Glutamatergic neuron (in vitro differentiated cells): Measurements from ENCODE around the gene ADGRA3. TPM values are rescaled to one million over a fixed set of nuclear protein-coding genes. Genes with fewer than 3 reads are reported as not detected.
A peak's percentile ranks its signal among the peaks of the same experiment; 100 is the strongest.

Source experiments
- DNase-seq: peaks from one replicate; pipeline ENCODE4 v3.0.0; 2022
- H3K27ac Mint-ChIP-seq: one replicate; pipeline ENCODE4 v1.8.0; 2020; ENCODE audit warnings: mild to moderate bottlenecking, mixed read lengths, inconsistent platforms; ENCODE audit not compliant: unreplicated experiment
- H3K27me3 Mint-ChIP-seq: one replicate; pipeline ENCODE4 v1.8.0; 2020; ENCODE audit warnings: mild to moderate bottlenecking, moderate library complexity, mixed read lengths, inconsistent platforms; ENCODE audit not compliant: unreplicated experiment
- H3K36me3 Mint-ChIP-seq: one replicate; pipeline ENCODE4 v1.8.0; 2020; ENCODE audit warnings: mild to moderate bottlenecking, mixed read lengths, inconsistent platforms; ENCODE audit not compliant: unreplicated experiment
- H3K4me1 Mint-ChIP-seq: one replicate; pipeline ENCODE4 v1.8.0; 2020; ENCODE audit warnings: mild to moderate bottlenecking, low read depth, mixed read lengths, inconsistent platforms; ENCODE audit not compliant: unreplicated experiment
- H3K4me3 Mint-ChIP-seq: one replicate; pipeline ENCODE4 v1.8.0; 2020; ENCODE audit warnings: mild to moderate bottlenecking, mixed read lengths, inconsistent platforms; ENCODE audit not compliant: unreplicated experiment
- H3K9me3 Mint-ChIP-seq: one replicate; pipeline ENCODE4 v1.8.0; 2020; ENCODE audit warnings: mild to moderate bottlenecking, moderate library complexity, mixed read lengths, inconsistent platforms; ENCODE audit not compliant: unreplicated experiment
- CTCF ChIP-seq: fragments of 200-600 bp; sonication (generic); IDR thresholded peaks from one replicate; pipeline ENCODE4 v1.5.0; 2021; ENCODE audit not compliant: partially characterized antibody, unreplicated experiment
- total RNA-seq: library from RNA; stranded (reverse); fragmentation: NEBNext Ultra II Directional; extraction: Animal tissue kit (Norgen Biotek cat#: 25700); gene quantifications from one replicate; pipeline ENCODE4 v1.2.1, GENCODE V29; 2021; ENCODE audit not compliant: unreplicated experiment

The ADGRA3 gene
- total RNA-seq, 1 donor from 2014 or later: 76.2 TPM

- Mint-ChIP-seq H3K27ac (no peak overlapping the region), H3K36me3 (no peaks in the 10 kb centered on the region), H3K9me3 (no peaks in the 10 kb centered on the region), H3K4me1 (peaks cover under 1% of the 10 kb centered on the region), H3K4me3 (no peak overlapping the region), H3K27me3 (no peaks in the 10 kb centered on the region)
- TF ChIP-seq CTCF: no peak
- DNase-seq: no peak
Observed at GRCh38 chr4:22440999-22441398, 74.9 kb downstream of the ADGRA3 start.

- no peak for TF ChIP-seq CTCF
- no peak overlapping the region for H3K4me3 Mint-ChIP-seq
- H3K36me3 Mint-ChIP-seq: no peaks in the 10 kb centered on the region
- H3K27me3 Mint-ChIP-seq: no peaks in the 10 kb centered on the region
- peaks cover 6% of the 10 kb centered on the region for H3K4me1 Mint-ChIP-seq
- no peaks in the 10 kb centered on the region for H3K9me3 Mint-ChIP-seq
- H3K27ac Mint-ChIP-seq: no peak overlapping the region
- no peak for DNase-seq
Observed at GRCh38 chr4:22439947-22440346, 75.9 kb downstream of the ADGRA3 start.

- peak overlapping the region; percentile 50 for H3K27ac Mint-ChIP-seq
Observed at GRCh38 chr4:22435652-22436051, 80.2 kb downstream of the ADGRA3 start.

GRCh38 chr4:22434895-22435294, 81.0 kb downstream of the ADGRA3 start:
- no peaks in the 10 kb centered on the region for H3K27me3 Mint-ChIP-seq
- peaks cover 6% of the 10 kb centered on the region for H3K36me3 Mint-ChIP-seq
- TF ChIP-seq CTCF: no peak
- peak overlapping the region; percentile 11 for H3K27ac Mint-ChIP-seq
- no peaks in the 10 kb centered on the region for H3K9me3 Mint-ChIP-seq
- peaks cover 27% of the 10 kb centered on the region for H3K4me1 Mint-ChIP-seq
- no peak overlapping the region for H3K4me3 Mint-ChIP-seq
- peak; percentile 36 for DNase-seq

More at GRCh38 chr4:22435652-22436051, 80.2 kb downstream of the ADGRA3 start:
- Mint-ChIP-seq H3K4me3 (no peak overlapping the region), H3K27me3 (no peaks in the 10 kb centered on the region), H3K9me3 (no peaks in the 10 kb centered on the region), H3K4me1 (peaks cover 23% of the 10 kb centered on the region), H3K36me3 (no peaks in the 10 kb centered on the region)
- DNase-seq: no peak
- TF ChIP-seq CTCF: no peak

- Mint-ChIP-seq H3K36me3 (peaks cover 15% of the 10 kb centered on the region), H3K9me3 (no peaks in the 10 kb centered on the region), H3K27me3 (no peaks in the 10 kb centered on the region), H3K27ac (no peak overlapping the region), H3K4me1 (peaks cover 30% of the 10 kb centered on the region), H3K4me3 (no peak overlapping the region)
- DNase-seq: no peak
- no peak for TF ChIP-seq CTCF
Observed at GRCh38 chr4:22430626-22431025, 85.2 kb downstream of the ADGRA3 start.
